Superior temporal gyrus (tissue), 1 donor: ENCODE data around the gene FARS2.

Experiments used
- DNase-seq: peaks from one replicate; pipeline ENCODE4 v3.0.0-alpha.2; 2016; ENCODE audit errors: extremely low spot score

The FARS2 gene

DNA sequence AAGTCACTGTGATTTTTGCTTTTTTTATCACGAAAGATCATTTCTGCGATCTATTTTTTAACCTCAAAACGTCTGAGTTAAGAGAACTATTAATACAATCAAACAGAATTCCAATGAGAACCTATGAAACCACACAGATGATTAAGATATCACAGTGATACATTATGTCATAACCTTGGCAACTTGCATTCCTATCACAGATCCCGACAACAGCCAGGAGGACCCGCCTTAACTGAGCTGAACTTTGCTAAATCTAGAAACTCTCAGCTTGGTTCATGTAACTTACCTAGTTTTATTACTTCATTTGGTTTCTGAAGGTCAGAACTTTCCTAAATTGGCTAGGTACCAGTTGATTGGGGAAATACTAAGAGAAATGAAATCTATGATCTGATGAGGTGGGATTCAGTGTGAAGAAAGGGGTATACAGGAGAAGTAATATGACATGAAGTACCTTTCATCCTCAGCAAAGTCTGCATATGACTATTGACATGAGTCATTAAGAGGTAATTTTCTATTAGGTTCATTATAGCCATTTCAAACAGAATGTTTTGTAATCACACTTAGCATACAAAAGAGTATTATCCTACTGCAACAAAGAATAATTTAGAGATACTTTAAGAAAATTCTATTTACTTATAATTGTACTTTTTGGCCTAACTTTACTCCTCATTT is 11.7 kb upstream of the FARS2 start:
- DNase-seq: no peak

DNA sequence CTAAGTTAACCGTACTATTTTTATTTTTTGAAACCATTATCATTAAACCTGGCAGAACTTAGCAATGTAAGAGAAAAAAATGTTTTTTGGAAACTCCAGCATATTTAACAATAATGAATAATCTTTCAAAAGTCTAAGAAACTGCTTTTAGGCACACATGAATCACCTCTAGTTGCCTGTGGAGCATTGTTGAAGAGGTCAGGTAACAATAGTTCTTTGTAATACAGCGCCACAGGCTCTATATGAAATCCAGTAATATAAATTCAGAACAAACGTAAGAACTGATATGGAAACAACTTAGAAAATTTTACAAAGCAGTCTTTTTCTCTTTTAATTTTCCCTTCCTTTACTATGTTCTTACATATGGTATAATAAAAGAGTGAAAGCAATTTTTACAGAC is 10.9 kb upstream of the FARS2 start:
- DNase-seq: no peak

- no peak for DNase-seq
Observed at GRCh38 chr6:5250911-5251310, 10.4 kb upstream of the FARS2 start.

DNA sequence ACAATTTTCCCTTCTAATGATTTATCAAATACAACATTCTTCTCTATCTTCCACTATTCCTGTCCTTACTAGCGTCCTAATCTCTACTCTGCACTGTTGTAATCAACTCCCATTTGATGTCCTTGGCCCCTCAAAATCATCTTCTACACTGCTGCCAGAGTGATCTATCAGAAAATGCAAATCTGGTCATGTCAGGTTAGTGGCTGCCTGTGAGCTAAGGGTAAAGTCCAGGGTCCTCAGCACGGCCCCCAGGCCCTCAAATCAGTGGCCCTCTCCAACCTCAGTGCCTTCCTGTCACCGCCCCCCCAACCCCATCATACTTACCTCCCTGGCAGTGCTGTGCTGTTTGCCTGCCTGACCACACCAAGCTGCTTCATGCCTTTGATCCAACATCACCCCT is 4.4 kb upstream of the FARS2 start:
- DNase-seq: no peak

GRCh38 chr6:5257400-5257799 is 3.9 kb upstream of the FARS2 start:
- DNase-seq: no peak

DNA sequence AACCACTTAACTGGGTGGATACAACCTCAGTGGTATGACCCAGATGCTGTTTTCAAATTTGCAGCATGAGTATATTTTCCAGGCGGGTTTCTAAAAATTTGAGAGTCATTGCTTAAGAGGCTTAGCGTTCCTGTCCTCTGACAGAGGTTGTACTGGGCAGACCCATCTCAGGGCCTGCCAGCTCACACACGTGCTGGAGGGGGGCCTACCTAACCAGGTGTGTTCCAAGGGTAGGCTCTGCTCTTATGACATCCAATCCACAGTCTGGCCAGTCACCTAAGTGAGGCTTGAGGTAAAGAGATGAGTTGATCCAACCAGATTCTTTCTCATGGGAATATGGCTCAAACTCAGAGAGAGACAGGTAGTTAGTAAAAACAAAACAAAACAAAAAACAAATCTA is 1.9 kb upstream of the FARS2 start:
- no peak for DNase-seq

- DNase-seq: peak; percentile 63
Observed at GRCh38 chr6:5260111-5260620, 1.1 kb upstream of the FARS2 start.

- peak; percentile 67 for DNase-seq
Observed at GRCh38 chr6:5261545-5262109, 314 bp downstream of the FARS2 start.

GRCh38 chr6:5266423-5266822 is 5.1 kb downstream of the FARS2 start:
- DNase-seq: no peak

GRCh38 chr6:5270093-5270680 is 8.9 kb downstream of the FARS2 start:
- no peak for DNase-seq

GRCh38 chr6:5271926-5272325 is 10.6 kb downstream of the FARS2 start:
- DNase-seq: no peak

- DNase-seq: no peak
Observed at GRCh38 chr6:5274231-5274630, 12.9 kb downstream of the FARS2 start.

GRCh38 chr6:5275497-5275896 is 14.2 kb downstream of the FARS2 start:
- DNase-seq: no peak

DNA sequence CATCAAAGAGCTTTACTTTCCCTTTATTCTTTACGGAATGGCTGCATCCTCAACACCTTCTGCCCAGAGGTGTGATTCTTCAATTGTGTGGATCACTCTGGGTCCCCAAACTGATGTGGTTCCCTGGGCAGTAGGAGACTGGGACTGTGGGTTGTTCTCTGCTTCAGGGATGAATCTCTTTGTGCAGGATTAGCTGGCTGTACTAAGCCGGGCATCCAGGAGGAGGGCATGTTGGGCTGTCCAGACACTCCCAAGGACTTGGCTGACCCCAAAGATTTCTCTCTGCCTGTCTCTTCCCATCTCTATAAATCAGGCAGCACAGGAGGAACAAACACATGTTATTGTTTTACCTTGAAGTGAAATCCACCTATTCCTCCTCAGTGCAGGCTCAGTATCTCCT is 15.3 kb downstream of the FARS2 start:
- no peak for DNase-seq

GRCh38 chr6:5277589-5277988 is 16.3 kb downstream of the FARS2 start:
- DNase-seq: no peak

DNA sequence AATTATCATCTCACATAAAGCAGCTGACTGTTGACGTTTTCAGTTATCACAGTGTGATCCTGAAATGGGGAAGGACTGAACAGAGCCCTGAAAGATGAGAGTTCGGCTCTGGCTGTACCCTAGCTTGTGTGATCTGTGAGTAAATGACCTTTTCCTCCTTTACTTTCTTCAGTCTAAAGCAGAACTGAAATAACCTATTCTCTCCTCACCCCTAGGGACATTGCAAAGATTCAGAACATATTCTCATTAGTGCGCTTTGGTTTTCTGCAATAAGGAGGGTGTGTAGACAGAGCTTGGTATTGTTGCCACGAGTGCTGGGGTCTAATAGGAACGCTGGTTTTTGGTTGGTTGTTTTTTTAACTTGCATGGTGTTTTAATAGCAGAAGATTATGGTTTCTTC is 16.7 kb downstream of the FARS2 start:
- no peak for DNase-seq

DNA sequence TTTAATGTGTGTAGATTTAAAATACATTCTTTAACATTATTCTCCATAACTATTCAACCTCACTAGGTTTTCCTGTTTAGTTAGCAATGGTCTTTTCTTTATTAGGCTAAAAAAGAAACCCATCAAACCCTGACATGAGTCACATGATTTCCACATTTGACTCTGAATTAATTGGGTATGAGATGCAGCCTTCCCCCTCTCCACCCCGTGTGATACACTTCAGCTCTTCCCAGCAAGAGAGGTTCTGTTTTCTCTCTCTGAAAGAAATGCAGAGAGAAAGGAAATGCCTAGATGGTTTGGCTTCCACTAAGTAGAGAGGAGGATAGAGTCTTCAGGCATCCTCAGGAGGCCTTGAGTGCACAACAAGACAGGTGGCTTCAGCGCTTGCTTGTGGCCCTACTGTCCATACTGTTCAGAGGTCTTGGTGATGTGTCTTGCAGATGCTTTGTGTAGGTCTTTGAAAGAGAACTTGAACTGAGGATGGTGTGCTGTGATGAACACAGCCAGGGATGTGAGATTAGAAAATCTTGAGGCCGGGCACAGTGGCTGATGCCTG is 17.3 kb downstream of the FARS2 start:
- no peak for DNase-seq

- no peak for DNase-seq
Observed at GRCh38 chr6:5279891-5280338, 18.6 kb downstream of the FARS2 start.

DNA sequence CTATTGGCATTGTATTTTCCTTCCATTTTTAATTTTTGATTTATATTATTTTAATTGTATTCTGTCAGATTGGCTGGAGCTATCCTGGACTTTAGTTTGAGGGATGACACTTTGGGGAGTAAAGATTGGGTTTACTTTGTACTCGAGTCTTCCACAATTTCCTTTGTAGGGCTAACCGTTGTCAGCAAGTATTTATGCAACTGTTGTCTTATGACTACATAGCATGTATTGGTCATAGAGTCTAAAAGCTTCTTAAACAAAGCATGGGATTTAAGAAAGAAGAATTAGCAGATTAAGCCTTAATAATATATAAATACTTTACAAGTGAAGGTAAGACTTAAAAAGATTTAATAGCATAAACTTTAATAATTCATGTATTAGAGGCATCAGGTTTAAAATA is 19.6 kb downstream of the FARS2 start:
- no peak for DNase-seq

DNA sequence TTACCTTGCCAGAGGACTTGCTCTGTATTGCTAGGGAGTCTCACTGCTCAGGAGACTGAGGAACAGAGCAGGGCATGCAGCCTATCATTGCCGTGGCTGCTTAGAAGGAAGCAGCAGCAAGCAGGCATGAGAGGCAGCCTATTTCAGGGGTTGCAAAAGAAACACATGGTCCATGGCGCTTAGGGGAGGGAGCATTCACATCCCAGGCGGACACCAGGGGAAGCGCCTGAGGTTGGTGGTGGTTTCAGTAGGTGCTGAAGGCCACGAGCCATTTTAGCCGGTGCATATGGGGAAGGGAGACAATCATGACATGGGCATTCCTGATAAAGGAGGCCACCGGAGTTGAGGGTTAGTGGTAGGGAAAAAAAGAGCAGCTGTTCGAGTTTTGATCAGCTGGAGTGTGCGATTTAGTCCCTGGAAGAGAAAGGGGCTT is 20.9 kb downstream of the FARS2 start:
- DNase-seq: no peak

DNA sequence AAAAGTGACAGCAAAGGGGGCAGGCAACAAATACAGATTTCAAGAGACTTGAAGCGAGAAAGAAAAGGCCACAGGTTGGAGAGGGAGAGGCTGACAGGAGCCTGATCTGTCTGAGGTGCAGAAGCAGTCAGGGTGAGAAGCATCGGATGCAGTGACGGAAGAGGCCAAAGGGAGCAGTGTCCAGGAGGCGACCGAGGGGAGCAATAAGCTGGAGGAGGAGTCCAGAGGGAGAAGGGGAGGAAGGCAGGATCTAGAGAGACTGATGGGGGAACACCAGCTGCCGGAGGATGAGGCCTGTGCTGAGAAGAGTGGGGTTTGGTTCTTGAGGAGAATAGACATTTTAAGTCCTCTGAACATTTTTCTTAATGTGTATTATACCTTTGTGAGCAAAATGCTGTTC is 23.8 kb downstream of the FARS2 start:
- DNase-seq: no peak

GRCh38 chr6:5285526-5285925 is 24.2 kb downstream of the FARS2 start:
- DNase-seq: no peak

DNA sequence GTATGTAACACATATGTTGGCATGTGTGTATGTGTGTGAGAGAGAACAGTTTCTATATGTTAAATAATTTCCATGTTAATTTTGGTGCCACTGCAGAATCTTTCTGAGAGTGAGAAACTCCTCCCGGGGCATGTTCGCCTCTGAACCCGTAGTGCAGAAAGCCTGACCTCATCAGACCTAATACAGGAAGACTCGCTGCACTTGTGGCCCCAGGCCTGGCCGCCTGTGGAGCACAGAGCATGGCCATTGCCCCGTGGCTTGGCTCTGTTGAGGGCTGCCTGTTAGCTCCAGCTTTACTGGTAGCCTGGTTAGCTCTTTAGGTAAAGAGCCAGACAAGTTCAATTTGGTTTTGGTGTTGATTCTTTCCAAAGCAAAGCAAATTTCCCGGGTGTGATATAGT is 25.5 kb downstream of the FARS2 start:
- no peak for DNase-seq
